Parathyroid adenoma (tissue), 2 donors: Measurements from ENCODE around the gene ARHGEF3.
A peak's percentile ranks its signal among the peaks of the same experiment; 100 is the strongest.

ENCODE experiments used
- H2AFZ ChIP-seq: fragments of 300-600 bp; sonication (generic); one replicate; pipeline ENCODE4 v1.7.0; 2017; ENCODE audit warnings: antibody characterized with exemption, mild to moderate bottlenecking
- H3K27ac ChIP-seq: fragments of 300-600 bp; sonication (generic); one replicate; pipeline ENCODE4 v1.7.0; 2017
- H3K27me3 ChIP-seq: fragments of 300-600 bp; sonication (generic); one replicate; pipeline ENCODE4 v1.7.0; 2017; ENCODE audit warnings: low read length; ENCODE audit not compliant: control insufficient read depth, insufficient read depth
- H3K36me3 ChIP-seq: fragments of 300-600 bp; sonication (generic); one replicate; pipeline ENCODE4 v1.7.0; 2017; ENCODE audit warnings: low read length; ENCODE audit not compliant: control insufficient read depth, insufficient read depth
- H3K4me1 ChIP-seq: fragments of 300-600 bp; sonication (generic); one replicate; pipeline ENCODE4 v1.7.0; 2017; ENCODE audit warnings: control low read depth
- H3K4me2 ChIP-seq: fragments of 300-600 bp; sonication (generic); one replicate; pipeline ENCODE4 v1.7.0; 2017; ENCODE audit warnings: low read length
- H3K4me3 ChIP-seq: fragments of 300-600 bp; sonication (generic); one replicate; pipeline ENCODE4 v1.7.0; 2017; ENCODE audit warnings: low read depth, low read length
- H3K79me2 ChIP-seq: fragments of 300-600 bp; sonication (generic); one replicate; pipeline ENCODE4 v1.7.0; 2017; ENCODE audit warnings: control low read depth
- H3K9ac ChIP-seq: fragments of 300-600 bp; sonication (generic); one replicate; pipeline ENCODE4 v1.7.0; 2017; ENCODE audit warnings: mild to moderate bottlenecking
- H3K9me3 ChIP-seq: fragments of 300-600 bp; sonication (generic); one replicate; pipeline ENCODE4 v1.7.0; 2017; ENCODE audit warnings: low read length; ENCODE audit not compliant: control insufficient read depth
- TF ChIP-seq, protein P1 (sequence below): fragments of 300-600 bp; sonication (generic); IDR thresholded peaks from one replicate; pipeline ENCODE4 v1.7.0; 2017; ENCODE audit warnings: antibody characterized with exemption, mild to moderate bottlenecking
- donor health status: primary hyperparathyroidism.

Gene ARHGEF3

DNA sequence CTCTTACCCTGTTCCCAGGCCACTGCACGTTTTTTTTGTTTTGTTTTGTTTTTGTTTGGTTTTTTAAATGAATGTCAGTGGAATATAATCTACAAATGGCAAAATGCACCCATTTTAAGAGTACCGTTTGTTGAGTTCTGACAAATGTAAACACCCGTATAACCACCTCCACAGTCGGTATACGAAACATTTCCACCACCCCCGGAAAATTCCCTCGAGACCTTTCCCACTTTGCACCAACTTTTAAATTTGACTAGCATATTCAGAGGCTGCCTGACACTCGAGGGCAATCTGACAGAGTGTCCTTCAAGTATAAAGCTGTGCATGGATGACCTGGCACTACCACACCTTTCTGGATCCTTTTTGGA is 613 bp upstream of the ARHGEF3 start:
- H2AFZ ChIP-seq = peak overlapping the region; percentile 84
- no peaks in the 10 kb centered on the region for H3K36me3 ChIP-seq
- H3K9ac ChIP-seq = no peak overlapping the region
- H3K79me2 ChIP-seq = peaks cover 26% of the 10 kb centered on the region
- H3K27me3 ChIP-seq = no peaks in the 10 kb centered on the region
- no peak overlapping the region for H3K27ac ChIP-seq
- H3K4me2 ChIP-seq = peak overlapping the region; percentile 99
- H3K9me3 ChIP-seq = no peaks in the 10 kb centered on the region
- H3K4me3 ChIP-seq = peak overlapping the region; percentile 96
- peaks cover 12% of the 10 kb centered on the region for H3K4me1 ChIP-seq
- TF ChIP-seq, protein P1, sequence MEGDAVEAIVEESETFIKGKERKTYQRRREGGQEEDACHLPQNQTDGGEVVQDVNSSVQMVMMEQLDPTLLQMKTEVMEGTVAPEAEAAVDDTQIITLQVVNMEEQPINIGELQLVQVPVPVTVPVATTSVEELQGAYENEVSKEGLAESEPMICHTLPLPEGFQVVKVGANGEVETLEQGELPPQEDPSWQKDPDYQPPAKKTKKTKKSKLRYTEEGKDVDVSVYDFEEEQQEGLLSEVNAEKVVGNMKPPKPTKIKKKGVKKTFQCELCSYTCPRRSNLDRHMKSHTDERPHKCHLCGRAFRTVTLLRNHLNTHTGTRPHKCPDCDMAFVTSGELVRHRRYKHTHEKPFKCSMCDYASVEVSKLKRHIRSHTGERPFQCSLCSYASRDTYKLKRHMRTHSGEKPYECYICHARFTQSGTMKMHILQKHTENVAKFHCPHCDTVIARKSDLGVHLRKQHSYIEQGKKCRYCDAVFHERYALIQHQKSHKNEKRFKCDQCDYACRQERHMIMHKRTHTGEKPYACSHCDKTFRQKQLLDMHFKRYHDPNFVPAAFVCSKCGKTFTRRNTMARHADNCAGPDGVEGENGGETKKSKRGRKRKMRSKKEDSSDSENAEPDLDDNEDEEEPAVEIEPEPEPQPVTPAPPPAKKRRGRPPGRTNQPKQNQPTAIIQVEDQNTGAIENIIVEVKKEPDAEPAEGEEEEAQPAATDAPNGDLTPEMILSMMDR = no peak

DNA sequence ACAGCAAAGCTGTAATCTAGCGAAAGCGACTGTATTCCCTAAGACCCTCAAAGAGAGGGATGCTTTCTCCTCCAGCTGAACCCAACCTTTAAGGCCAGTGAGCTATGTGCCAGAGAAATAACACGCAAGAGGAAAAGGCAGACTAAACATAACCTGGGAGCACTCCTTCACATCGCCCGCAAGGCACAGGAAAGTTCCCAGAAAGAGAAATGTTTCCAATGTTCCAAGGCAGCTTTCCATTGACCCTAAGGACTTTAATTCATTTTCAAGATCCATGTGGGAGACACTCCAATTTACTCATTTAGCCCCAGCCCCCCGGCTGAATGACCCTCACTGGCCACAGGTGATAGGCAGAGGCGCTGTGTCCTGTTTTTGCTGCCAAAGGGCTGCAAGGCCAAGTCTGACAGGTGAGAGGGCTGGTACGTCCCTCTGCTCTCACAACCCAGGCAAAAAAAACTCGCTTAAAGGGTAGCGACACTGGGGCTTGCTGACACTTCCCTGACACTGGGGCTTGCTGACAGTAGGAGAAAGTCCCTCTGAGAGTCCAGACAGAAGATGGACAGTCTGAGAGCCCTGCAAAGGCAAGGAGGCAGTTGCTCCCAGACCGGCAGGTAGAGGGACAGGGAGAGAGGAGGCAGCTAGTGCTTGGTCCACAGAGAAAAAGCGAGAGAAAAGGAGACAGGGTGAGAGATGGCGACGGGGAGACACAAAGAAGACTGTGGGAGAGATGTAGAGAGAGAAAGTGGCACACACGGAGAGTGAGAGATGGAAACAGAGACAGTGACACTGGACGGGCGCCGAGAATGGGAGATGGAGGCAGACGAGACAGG is 702 bp downstream of the ARHGEF3 start:
- H3K79me2 ChIP-seq = peaks cover 32% of the 10 kb centered on the region
- peaks cover 14% of the 10 kb centered on the region for H3K4me1 ChIP-seq
- peak overlapping the region; percentile 96 for H3K4me3 ChIP-seq

GRCh38 chr3:56800130-56800831 is 1.5 kb downstream of the ARHGEF3 start:
- Histone ChIP-seq H3K9me3 (no peaks in the 10 kb centered on the region), H3K4me1 (peaks cover 14% of the 10 kb centered on the region), H3K4me2 (peak overlapping the region; percentile 99), H2AFZ (peak overlapping the region; percentile 19), H3K79me2 (peaks cover 37% of the 10 kb centered on the region), H3K4me3 (peak overlapping the region; percentile 96), H3K27ac (peak overlapping the region; percentile 88), H3K27me3 (no peaks in the 10 kb centered on the region), H3K36me3 (no peaks in the 10 kb centered on the region), H3K9ac (no peak overlapping the region)
- TF ChIP-seq, protein P1 = no peak

More for the DNA sequence above, 702 bp downstream of the ARHGEF3 start:
- Histone ChIP-seq H3K27me3 (no peaks in the 10 kb centered on the region), H3K9ac (peak overlapping the region; percentile 25), H3K36me3 (no peaks in the 10 kb centered on the region), H3K9me3 (no peaks in the 10 kb centered on the region), H3K27ac (peak overlapping the region; percentile 88), H3K4me2 (peak overlapping the region; percentile 99), H2AFZ (peak overlapping the region; percentile 84)
- TF ChIP-seq, protein P1 = peak; percentile 33

DNA sequence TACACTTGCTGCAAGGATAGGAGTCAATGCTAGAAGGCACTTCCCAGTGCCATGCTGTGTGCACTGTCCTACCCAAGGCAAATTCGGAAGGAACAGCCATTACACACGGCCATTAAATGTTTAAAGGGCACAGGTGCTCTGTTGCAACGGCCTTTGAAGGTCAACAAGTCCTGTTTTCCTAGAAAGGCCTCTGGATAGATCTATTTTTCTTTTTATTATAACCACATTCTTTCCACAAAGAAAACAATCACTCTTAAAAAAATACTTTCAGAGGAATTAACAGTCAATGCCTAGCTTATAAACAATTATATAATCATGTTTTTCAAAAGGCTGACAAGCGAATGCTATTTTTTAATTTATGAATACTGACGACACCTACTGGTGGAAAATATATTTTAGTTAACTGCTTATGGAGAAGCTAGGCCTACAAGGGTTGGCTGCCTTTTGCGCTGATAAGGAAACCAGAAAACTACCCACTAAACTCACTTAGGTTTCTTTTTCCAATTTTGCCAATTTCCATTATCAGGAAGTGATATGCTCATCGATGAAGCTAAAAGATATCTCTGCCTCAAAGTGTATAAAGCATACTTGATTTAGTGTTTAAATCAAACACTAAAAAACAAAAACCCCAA is 2.4 kb downstream of the ARHGEF3 start:
- Histone ChIP-seq H3K9ac (no peak overlapping the region), H3K9me3 (no peaks in the 10 kb centered on the region), H3K4me1 (peaks cover 14% of the 10 kb centered on the region), H3K27me3 (no peaks in the 10 kb centered on the region), H3K4me3 (peak overlapping the region; percentile 96), H3K27ac (peak overlapping the region; percentile 88), H3K4me2 (peak overlapping the region; percentile 99), H3K36me3 (no peaks in the 10 kb centered on the region), H2AFZ (peak overlapping the region; percentile 52), H3K79me2 (peaks cover 43% of the 10 kb centered on the region)
- TF ChIP-seq, protein P1 = peak; percentile 75
